Limb (tissue), 2 donors: ENCODE measurements around the gene LDHB.
"Not testable (repeated sequence)": the region's sequence is repeated elsewhere in the genome, so short reads cannot be mapped to it uniquely, and the experiment has no call there.

Experiments used
- DNase-seq, 2 donors: peaks; one replicate each; pipeline ENCODE4 v3.0.0-alpha.2; 2016; ENCODE audit errors: extremely low spot score in 2 of 2

The LDHB gene

GRCh38 chr12:21661396-21662093, 3.9 kb upstream of the LDHB start:
- DNase-seq: not testable (repeated sequence)

GRCh38 chr12:21659383-21659782, 1.7 kb upstream of the LDHB start:
- DNase-seq: no peak

- peak in 1 of 2 donors; percentile 25 for DNase-seq
Observed at GRCh38 chr12:21656905-21657325, 727 bp downstream of the LDHB start.

GRCh38 chr12:21655591-21655990, 2.1 kb downstream of the LDHB start:
- no peak for DNase-seq

GRCh38 chr12:21651821-21652220, 5.8 kb downstream of the LDHB start:
- DNase-seq: no peak

- no peak for DNase-seq
Observed at GRCh38 chr12:21650997-21651396, 6.6 kb downstream of the LDHB start.

GRCh38 chr12:21649034-21649433, 8.6 kb downstream of the LDHB start:
- DNase-seq: no peak

GRCh38 chr12:21648378-21648777, 9.3 kb downstream of the LDHB start:
- no peak for DNase-seq

GRCh38 chr12:21647179-21647578, 10.5 kb downstream of the LDHB start:
- DNase-seq: no peak

GRCh38 chr12:21645041-21645500, 12.6 kb downstream of the LDHB start:
- DNase-seq: not testable (repeated sequence)

- DNase-seq: no peak
Observed at GRCh38 chr12:21644516-21644915, 13.1 kb downstream of the LDHB start.

GRCh38 chr12:21643758-21644157, 13.9 kb downstream of the LDHB start:
- no peak for DNase-seq

GRCh38 chr12:21642707-21643389, 14.8 kb downstream of the LDHB start:
- no peak for DNase-seq

GRCh38 chr12:21638054-21638891, 19.4 kb downstream of the LDHB start:
- DNase-seq: no peak

- DNase-seq: no peak
Observed at GRCh38 chr12:21634245-21634644, 23.4 kb downstream of the LDHB start.

GRCh38 chr12:21631367-21631766, 26.3 kb downstream of the LDHB start:
- no peak for DNase-seq

- DNase-seq: no peak
Observed at GRCh38 chr12:21627924-21628323, 29.7 kb downstream of the LDHB start.

GRCh38 chr12:21618566-21618965, 39.1 kb downstream of the LDHB start:
- DNase-seq: no peak

GRCh38 chr12:21617030-21617429, 40.6 kb downstream of the LDHB start:
- DNase-seq: no peak

- DNase-seq: no peak
Observed at GRCh38 chr12:21615431-21615830, 42.2 kb downstream of the LDHB start.

- DNase-seq: no peak
Observed at GRCh38 chr12:21614506-21614905, 43.1 kb downstream of the LDHB start.

- DNase-seq: no peak
Observed at GRCh38 chr12:21613931-21614330, 43.7 kb downstream of the LDHB start.
